VCaP (cell line): ENCODE data around the gene SLAMF1.

ENCODE experiments used
- H3K27ac ChIP-seq: fragments of 450-650 bp; 2 replicates; pipeline ENCODE4 v1.5.1; 2017
- CTCF ChIP-seq: fragments of 450-650 bp; conservative IDR thresholded peaks from 2 replicates; pipeline ENCODE4 v1.5.1; 2017; ENCODE audit warnings: mild to moderate bottlenecking, moderate library complexity

SLAMF1 gene

GRCh38 chr1:160637821-160638539 is 8.9 kb downstream of the SLAMF1 start:
- H3K27ac ChIP-seq = no peak overlapping the region
- TF ChIP-seq CTCF = no peak

- H3K27ac ChIP-seq = no peak overlapping the region
- TF ChIP-seq CTCF = no peak
These were observed 9.8 kb downstream of the SLAMF1 start for GRCh38 chr1:160637065-160637464.

GRCh38 chr1:160636547-160636946 is 10.3 kb downstream of the SLAMF1 start:
- no peak for TF ChIP-seq CTCF
- no peak overlapping the region for H3K27ac ChIP-seq

- H3K27ac ChIP-seq = no peak overlapping the region
- TF ChIP-seq CTCF = no peak
These were observed 10.8 kb downstream of the SLAMF1 start for GRCh38 chr1:160636076-160636475.

GRCh38 chr1:160634543-160635491 is 12.0 kb downstream of the SLAMF1 start:
- no peak for TF ChIP-seq CTCF
- H3K27ac ChIP-seq = no peak overlapping the region

GRCh38 chr1:160633330-160633903 is 13.4 kb downstream of the SLAMF1 start:
- TF ChIP-seq CTCF = no peak
- no peak overlapping the region for H3K27ac ChIP-seq

- TF ChIP-seq CTCF = no peak
These were observed 14.7 kb downstream of the SLAMF1 start for GRCh38 chr1:160631983-160632625.

More at GRCh38 chr1:160631983-160632625, 14.7 kb downstream of the SLAMF1 start:
- H3K27ac ChIP-seq = no peak overlapping the region
